Endothelial cell of umbilical vein (primary cell): Measurements from ENCODE around the gene SULT4A1. TPM values are rescaled to one million over a fixed set of nuclear protein-coding genes. Genes with fewer than 3 reads are reported as not detected.

Source experiments
- BruUV-seq: library from RNA; stranded (reverse); fragments of 400-500 nt; replicated peaks from 2 replicates; lab custom pipeline; 2021; lab: Mats Ljungman, UMichigan
- CTCF ChIA-PET: fragments of 300-600, 350-600 bp; sonication (Branson Sonifier 250); formaldehyde crosslinking; loops from one replicate; lab custom pipeline; 2021; ENCODE audit warnings: antibody characterized with exemption, inconsistent platforms; lab: Charles Lee
- POLR2A ChIA-PET: fragments of 300-600, 350-600 bp; sonication (Branson Sonifier 250); formaldehyde crosslinking; loops from one replicate; lab custom pipeline; 2021; ENCODE audit warnings: antibody characterized with exemption, inconsistent platforms; lab: Charles Lee
- DNase-seq: peaks from one replicate; pipeline ENCODE4 v3.0.0-alpha.2; 2011; ENCODE audit warnings: low read depth, low spot score
- FAIRE-seq: peaks from 2 replicates; lab custom pipeline; 2011; peaks lifted over from hg19 to GRCh38; lab: Jason Lieb, UNC
- H2AFZ ChIP-seq: 2 replicates; pipeline ENCODE4 v1.6.0; 2012; ENCODE audit warnings: low read depth, low read length, control low read depth, inconsistent platforms
- H3K27ac ChIP-seq: 2 replicates; pipeline ENCODE4 v1.5.1; 2011; ENCODE audit warnings: low read depth, mild to moderate bottlenecking, control low read depth, low read length, moderate library complexity; ENCODE audit not compliant: insufficient read depth
- H3K27me3 ChIP-seq, 2 experiments: 2 replicates each; pipeline versions ENCODE4 v1.6.0 to v1.6.1; 2011; ENCODE audit warnings: low read length in 2 of 2, mixed read lengths in 1 of 2; ENCODE audit not compliant: control insufficient read depth in 2 of 2, insufficient read depth in 2 of 2
- H3K36me3 ChIP-seq, 2 experiments: 2 replicates in 1 of 2; 3 replicates in 1 of 2; pipeline ENCODE4 v1.5.1; 2011; ENCODE audit warnings: low read length in 2 of 2, mild to moderate bottlenecking in 1 of 2, moderate library complexity in 1 of 2; ENCODE audit not compliant: control insufficient read depth in 2 of 2, insufficient read depth in 2 of 2; ENCODE audit errors: extremely low read depth in 1 of 2
- H3K4me1 ChIP-seq: 3 replicates; pipeline ENCODE4 v1.5.1; 2011; ENCODE audit warnings: mild to moderate bottlenecking, low read length; ENCODE audit not compliant: control insufficient read depth, insufficient read depth; ENCODE audit errors: extremely low read depth
- H3K4me2 ChIP-seq: 2 replicates; pipeline ENCODE4 v1.6.1; 2011; ENCODE audit warnings: low read length, control low read depth, mixed read lengths; ENCODE audit not compliant: insufficient read depth
- H3K4me3 ChIP-seq, 3 experiments: fragments of 200-600 bp in 1 of 3; sonication (generic), shearing (Covaris generic) in 1 of 3; replicated peaks in 1 of 3; 2 replicates each; pipeline ENCODE4 v1.5.1; 2011 to 2016; ENCODE audit warnings: control low read depth in 3 of 3, low read length in 3 of 3, mild to moderate bottlenecking in 2 of 3, inconsistent platforms in 1 of 3, low read depth in 1 of 3, moderate library complexity in 1 of 3; ENCODE audit not compliant: insufficient read depth in 1 of 3
- H3K79me2 ChIP-seq: 2 replicates; pipeline ENCODE4 v1.6.0; 2012; ENCODE audit warnings: low read length, inconsistent platforms; ENCODE audit not compliant: control insufficient read depth, insufficient read depth
- H3K9ac ChIP-seq: replicated peaks from 2 replicates; pipeline ENCODE3; 2011; ENCODE audit warnings: low read length, control low read depth; ENCODE audit not compliant: insufficient read depth; ENCODE audit errors: extremely low read depth
- H3K9me1 ChIP-seq: replicated peaks from 3 replicates; pipeline ENCODE4 v1.6.0; 2011; ENCODE audit warnings: mild to moderate bottlenecking, low read length; ENCODE audit not compliant: control insufficient read depth, insufficient read depth; ENCODE audit errors: extremely low read depth
- H3K9me3 ChIP-seq: replicated peaks from 2 replicates; pipeline ENCODE4 v1.5.1; 2012; ENCODE audit warnings: low read length, inconsistent platforms; ENCODE audit not compliant: control insufficient read depth, insufficient read depth
- H4K20me1 ChIP-seq: replicated peaks from 2 replicates; pipeline ENCODE3; 2011; ENCODE audit warnings: mild to moderate bottlenecking, low read length; ENCODE audit not compliant: control insufficient read depth, insufficient read depth; ENCODE audit errors: extremely low read depth
- CTCF ChIP-seq, 2 donors: IDR thresholded peaks; 1 replicate in 1 of 2; 2 replicates in 1 of 2; pipeline ENCODE4 v1.5.1; 2011; ENCODE audit warnings: low read length in 2 of 2, mild to moderate bottlenecking in 2 of 2, moderate library complexity in 2 of 2, control low read depth in 1 of 2, inconsistent platforms in 1 of 2, low read depth in 1 of 2; ENCODE audit not compliant: insufficient read depth in 1 of 2; ENCODE audit errors: extremely low read depth in 1 of 2
- EZH2 ChIP-seq: IDR thresholded peaks from 2 replicates; pipeline ENCODE4 v1.6.1; 2012; ENCODE audit warnings: borderline replicate concordance, low read depth, mild to moderate bottlenecking, moderate library complexity, low read length, inconsistent platforms; ENCODE audit not compliant: severe bottlenecking
- FOS ChIP-seq: IDR thresholded peaks from 2 replicates; pipeline ENCODE4 v1.6.1; 2011; ENCODE audit warnings: mild to moderate bottlenecking, low read length, moderate library complexity, borderline replicate concordance; ENCODE audit not compliant: insufficient read depth
- GATA2 ChIP-seq: IDR thresholded peaks from 2 replicates; pipeline ENCODE4 v1.7.0; 2011; ENCODE audit warnings: low read depth, mild to moderate bottlenecking, moderate library complexity, mixed read lengths, low read length; ENCODE audit not compliant: insufficient read length, insufficient read depth
- JUN ChIP-seq: IDR thresholded peaks from 2 replicates; pipeline ENCODE4 v1.6.1; 2011; ENCODE audit warnings: borderline replicate concordance, low read depth; ENCODE audit not compliant: insufficient read length, insufficient read depth
- MAX ChIP-seq: IDR thresholded peaks from 2 replicates; pipeline ENCODE4 v1.6.1; 2011; ENCODE audit not compliant: insufficient read depth, insufficient read length
- MYC ChIP-seq: IDR thresholded peaks from one replicate; pipeline ENCODE4 v1.6.1; 2011; ENCODE audit warnings: mild to moderate bottlenecking, low read depth, low read length
- POLR2A ChIP-seq: IDR thresholded peaks from 2 replicates; pipeline ENCODE4 v1.6.1; 2012; ENCODE audit warnings: low read depth, mild to moderate bottlenecking, control low read depth, low read length
- POLR2AphosphoS5 ChIP-seq: IDR thresholded peaks from 2 replicates; pipeline ENCODE4 v1.6.1; 2012; ENCODE audit warnings: low read depth, mild to moderate bottlenecking, control low read depth, low read length, moderate library complexity; ENCODE audit not compliant: insufficient read depth
- dilution Hi-C: fragments of 300-500 bp; cut with MboI; formaldehyde crosslinking; loops from one replicate; pipeline ENCODE4 v1.15.0; 2019; ENCODE audit warnings: low sequenced_read_pairs; ENCODE audit not compliant: extremely low pct_ligation_motif_present
- intact Hi-C: fragments of 100-400 bp; cut with micrococcal nuclease; formaldehyde crosslinking; loops from one replicate; pipeline ENCODE4 v1.10.0; 2022
- polyA plus RNA-seq, 4 experiments: library from polyadenylated mRNA; depleted of rRNA in 3 of 4; stranded (reverse) in 3 of 4; unstranded in 1 of 4; fragments of >200 nt; gene quantifications; 2 replicates each; pipeline versions ENCODE4 v1.2.1 to v1.2.3, GENCODE V29; 2011 to 2012; ENCODE audit warnings: missing spikeins in 1 of 4
- total RNA-seq: library from RNA; stranded (reverse); gene quantifications from 2 replicates; pipeline ENCODE4 v1.2.3, GENCODE V29; 2021

SULT4A1 gene
- total and polyA plus RNA-seq, 2 donors (not counting 3 experiments of a cell fraction or from before 2014, with no cell fraction given), result 0.48 TPM; not detected in 1

GRCh38 chr22:43847376-43848289, 14.7 kb downstream of the SULT4A1 start:
- Histone ChIP-seq H2AFZ (no peak overlapping the region), H3K27me3 (no peaks in the 10 kb centered on the region), H3K4me3 (no peak overlapping the region), H3K4me1 (peaks cover 10% of the 10 kb centered on the region), H3K79me2 (no peaks in the 10 kb centered on the region), H3K4me2 (no peak overlapping the region), H3K36me3 (no peaks in the 10 kb centered on the region), H3K9ac (no peak overlapping the region), H3K9me1 (no peaks in the 10 kb centered on the region), H3K27ac (no peak overlapping the region), H4K20me1 (no peaks in the 10 kb centered on the region), H3K9me3 (no peaks in the 10 kb centered on the region)
- FAIRE-seq (no peak), DNase-seq (no peak)
- CTCF ChIA-PET, result no interaction called here
- POLR2A ChIA-PET, result no interaction called here
- dilution Hi-C loops (no loop called here), intact Hi-C loops (no loop called here)
- no TSS peak for BruUV-seq
- no peak for TF ChIP-seq GATA2
- no peak for TF ChIP-seq EZH2
- TF ChIP-seq POLR2A, result no peak
- no peak for TF ChIP-seq MYC
- no peak for TF ChIP-seq JUN
- no peak for TF ChIP-seq POLR2AphosphoS5
- TF ChIP-seq CTCF (IDR thresholded peaks at IDR 0.05; ENCODE audit: extremely low read depth in 1 of 2, insufficient read depth in 1 of 2, low read depth in 1 of 2, low read length in 2 of 2), result no peak
- no peak for TF ChIP-seq FOS
- no peak for TF ChIP-seq MAX
